OCI-LY1 (cell line): ENCODE data around the gene LRP10.
A peak's percentile ranks its signal among the peaks of the same experiment; 100 is the strongest.
"Not testable (repeated sequence)": the region's sequence is repeated elsewhere in the genome, so short reads cannot be mapped to it uniquely, and the experiment has no call there.

Source experiments
- H2AFZ ChIP-seq: fragments of 200-600 bp; sonication (generic), shearing (Covaris generic); 2 replicates; pipeline ENCODE4 v1.6.0; 2014; ENCODE audit warnings: antibody characterized with exemption, mild to moderate bottlenecking, low read length
- H3F3A ChIP-seq: fragments of 200-600 bp; sonication (generic), shearing (Covaris generic); 2 replicates; pipeline ENCODE4 v1.6.0; 2014; ENCODE audit warnings: mild to moderate bottlenecking, antibody characterized with exemption, low read length, moderate library complexity; ENCODE audit not compliant: insufficient read depth
- H3K27ac ChIP-seq: fragments of 200-600 bp; sonication (generic); 2 replicates; pipeline ENCODE4 v1.5.1; 2014; ENCODE audit warnings: low read length, mixed run types, mild to moderate bottlenecking, low read depth; ENCODE audit not compliant: poor library complexity, severe bottlenecking
- H3K27me3 ChIP-seq: fragments of 200-600 bp; sonication (generic); 2 replicates; pipeline ENCODE4 v1.6.0; 2014; ENCODE audit warnings: antibody characterized with exemption, mild to moderate bottlenecking, low read length, moderate library complexity; ENCODE audit not compliant: insufficient read depth
- H3K36me3 ChIP-seq: fragments of 200-600 bp; sonication (generic); 2 replicates; pipeline ENCODE4 v1.6.1; 2014; ENCODE audit warnings: mild to moderate bottlenecking, antibody characterized with exemption, low read length, moderate library complexity, mixed read lengths; ENCODE audit not compliant: insufficient read depth
- H3K4me1 ChIP-seq: fragments of 200-600 bp; sonication (generic); 2 replicates; pipeline ENCODE4 v1.5.1; 2014; ENCODE audit warnings: mild to moderate bottlenecking, low read length, moderate library complexity; ENCODE audit not compliant: insufficient read depth, severe bottlenecking
- H3K4me2 ChIP-seq: fragments of 200-600 bp; sonication (generic), shearing (Covaris generic); 2 replicates; pipeline ENCODE4 v1.6.1; 2014; ENCODE audit warnings: low read length
- H3K4me3 ChIP-seq: fragments of 200-600 bp; sonication (generic); 2 replicates; pipeline ENCODE4 v1.5.1; 2014; ENCODE audit warnings: low read length, low read depth, mild to moderate bottlenecking, mixed read lengths; ENCODE audit not compliant: poor library complexity, severe bottlenecking
- H3K79me2 ChIP-seq: fragments of 200-600 bp; shearing (Covaris generic); 2 replicates; pipeline ENCODE4 v1.6.1; 2016; ENCODE audit warnings: mixed run types, low read length, mixed read lengths; ENCODE audit not compliant: insufficient read depth
- H3K9ac ChIP-seq: fragments of 200-600 bp; sonication (generic), shearing (Covaris generic); 2 replicates; pipeline ENCODE4 v1.6.1; 2014; ENCODE audit warnings: mild to moderate bottlenecking, low read length, mixed read lengths
- H3K9me2 ChIP-seq: fragments of 200-600 bp; sonication (generic), shearing (Covaris generic); 2 replicates; pipeline ENCODE4 v1.6.1; 2014; ENCODE audit warnings: low read depth, mild to moderate bottlenecking, low read length, mixed read lengths
- H3K9me3 ChIP-seq: fragments of 200-600 bp; shearing (Covaris generic); 2 replicates; pipeline ENCODE4 v1.6.1; 2014; ENCODE audit warnings: low read length, mixed read lengths
- H4K20me1 ChIP-seq: fragments of 200-600 bp; sonication (generic), shearing (Covaris generic); 2 replicates; pipeline ENCODE4 v1.6.0; 2016; ENCODE audit warnings: mild to moderate bottlenecking, low read length; ENCODE audit not compliant: insufficient read depth
- EZH2 ChIP-seq: fragments of 200-600 bp; sonication (generic), shearing (Covaris generic); IDR thresholded peaks from 2 replicates; pipeline ENCODE4 v1.8.0; 2017; ENCODE audit warnings: borderline replicate concordance, mixed run types, mild to moderate bottlenecking, antibody characterized with exemption, low read length, moderate library complexity, mixed read lengths
- TF ChIP-seq, protein P1 (sequence below): fragments of 200-600 bp; sonication (generic), shearing (Covaris generic); IDR thresholded peaks from 2 replicates; pipeline ENCODE4 v1.5.1; 2017; ENCODE audit warnings: mild to moderate bottlenecking, antibody characterized with exemption, low read length, moderate library complexity, mixed read lengths

LRP10 gene

DNA sequence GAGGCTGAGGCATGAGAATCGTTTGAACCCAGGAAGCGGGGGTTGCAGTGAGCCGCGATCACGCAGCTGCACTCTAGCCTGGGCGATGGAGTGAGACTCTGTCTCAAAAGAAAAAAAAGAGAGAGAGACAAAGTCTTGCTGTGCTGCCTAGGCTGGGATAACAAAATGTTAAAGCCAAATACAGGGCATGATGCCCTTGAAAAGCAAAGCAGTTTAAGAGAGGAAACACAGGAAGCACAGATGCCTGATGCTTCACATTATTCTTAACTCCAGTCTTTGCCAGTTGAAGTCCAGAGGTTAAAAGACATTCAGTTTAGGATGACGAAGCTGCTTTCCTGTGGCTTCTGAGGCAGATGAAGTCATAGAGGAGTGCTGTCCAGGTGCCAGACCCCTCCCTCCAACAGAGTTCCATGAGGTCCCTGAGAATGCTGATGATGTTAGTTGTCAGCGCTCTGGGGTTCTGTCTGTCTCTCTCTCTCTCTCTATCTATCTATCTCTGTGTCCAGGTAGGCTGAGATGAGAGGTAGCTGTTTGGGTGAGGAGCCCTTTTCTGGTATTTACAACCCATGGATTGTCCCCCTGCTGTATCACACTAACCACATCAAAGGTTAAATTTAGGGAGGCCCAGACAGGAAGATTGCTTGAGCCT, 46.7 kb upstream of the LRP10 start:
- no peaks in the 10 kb centered on the region for H3K27me3 ChIP-seq
- no peaks in the 10 kb centered on the region; the same call in 1 of the 2 replicates for H3F3A ChIP-seq
- H3K36me3 ChIP-seq: no peaks in the 10 kb centered on the region
- TF ChIP-seq EZH2: no peak
- TF ChIP-seq, protein P1, sequence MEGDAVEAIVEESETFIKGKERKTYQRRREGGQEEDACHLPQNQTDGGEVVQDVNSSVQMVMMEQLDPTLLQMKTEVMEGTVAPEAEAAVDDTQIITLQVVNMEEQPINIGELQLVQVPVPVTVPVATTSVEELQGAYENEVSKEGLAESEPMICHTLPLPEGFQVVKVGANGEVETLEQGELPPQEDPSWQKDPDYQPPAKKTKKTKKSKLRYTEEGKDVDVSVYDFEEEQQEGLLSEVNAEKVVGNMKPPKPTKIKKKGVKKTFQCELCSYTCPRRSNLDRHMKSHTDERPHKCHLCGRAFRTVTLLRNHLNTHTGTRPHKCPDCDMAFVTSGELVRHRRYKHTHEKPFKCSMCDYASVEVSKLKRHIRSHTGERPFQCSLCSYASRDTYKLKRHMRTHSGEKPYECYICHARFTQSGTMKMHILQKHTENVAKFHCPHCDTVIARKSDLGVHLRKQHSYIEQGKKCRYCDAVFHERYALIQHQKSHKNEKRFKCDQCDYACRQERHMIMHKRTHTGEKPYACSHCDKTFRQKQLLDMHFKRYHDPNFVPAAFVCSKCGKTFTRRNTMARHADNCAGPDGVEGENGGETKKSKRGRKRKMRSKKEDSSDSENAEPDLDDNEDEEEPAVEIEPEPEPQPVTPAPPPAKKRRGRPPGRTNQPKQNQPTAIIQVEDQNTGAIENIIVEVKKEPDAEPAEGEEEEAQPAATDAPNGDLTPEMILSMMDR: no peak
- no peaks in the 10 kb centered on the region for H3K79me2 ChIP-seq
- H4K20me1 ChIP-seq: no peaks in the 10 kb centered on the region
- peak overlapping the region; percentile 6 for H3K27ac ChIP-seq
- H3K9me3 ChIP-seq: no peaks in the 10 kb centered on the region
- H3K4me1 ChIP-seq: peaks cover 38% of the 10 kb centered on the region
- no peak overlapping the region for H3K4me3 ChIP-seq
- peak overlapping the region; percentile 44 for H3K4me2 ChIP-seq
- no peak overlapping the region; the same call in 1 of the 2 replicates for H3K9ac ChIP-seq
- peak overlapping the region; percentile 16; the same call in 1 of the 2 replicates for H2AFZ ChIP-seq
- no peaks in the 10 kb centered on the region for H3K9me2 ChIP-seq

DNA sequence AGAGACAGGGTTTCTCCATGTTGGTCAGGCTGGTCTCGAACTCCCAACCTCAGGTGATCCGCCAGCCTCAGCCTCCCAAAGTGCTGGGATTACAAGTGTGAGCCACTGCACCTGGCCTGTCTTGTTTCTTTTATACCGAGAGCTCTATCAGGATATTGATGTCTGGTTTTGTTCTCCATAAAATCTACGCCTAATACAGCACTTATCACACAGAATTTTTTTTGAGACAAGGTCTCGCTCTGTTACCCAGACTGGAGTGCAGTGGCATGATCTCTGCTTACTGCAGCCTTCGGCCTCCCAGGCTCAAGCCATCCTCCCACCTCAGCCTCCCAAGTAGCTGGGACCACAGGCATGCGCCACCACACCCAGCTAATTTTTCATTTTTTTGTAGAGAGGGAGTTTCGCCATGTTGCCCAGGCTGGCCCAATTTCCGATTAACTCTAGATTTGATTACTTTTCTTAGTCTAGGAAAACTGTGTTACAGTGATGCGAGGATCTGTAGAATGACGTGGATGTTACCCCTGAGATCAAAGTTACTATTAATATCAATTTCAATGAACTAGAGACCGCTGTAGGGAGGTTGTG, 42.4 kb upstream of the LRP10 start:
- peaks cover 23% of the 10 kb centered on the region for H3K36me3 ChIP-seq
- peak overlapping the region; percentile 52 for H3K27ac ChIP-seq
- peak overlapping the region; percentile 89 for H3K4me2 ChIP-seq
- not testable (repeated sequence) for H3K9me3 ChIP-seq, H4K20me1 ChIP-seq, H3K27me3 ChIP-seq, H3F3A ChIP-seq, H3K79me2 ChIP-seq, H3K9me2 ChIP-seq
- H3K4me1 ChIP-seq: peaks cover 25% of the 10 kb centered on the region
- H3K9ac ChIP-seq: peak overlapping the region; percentile 77
- H3K4me3 ChIP-seq: peak overlapping the region; percentile 72
- peak overlapping the region; percentile 21 for H2AFZ ChIP-seq

DNA sequence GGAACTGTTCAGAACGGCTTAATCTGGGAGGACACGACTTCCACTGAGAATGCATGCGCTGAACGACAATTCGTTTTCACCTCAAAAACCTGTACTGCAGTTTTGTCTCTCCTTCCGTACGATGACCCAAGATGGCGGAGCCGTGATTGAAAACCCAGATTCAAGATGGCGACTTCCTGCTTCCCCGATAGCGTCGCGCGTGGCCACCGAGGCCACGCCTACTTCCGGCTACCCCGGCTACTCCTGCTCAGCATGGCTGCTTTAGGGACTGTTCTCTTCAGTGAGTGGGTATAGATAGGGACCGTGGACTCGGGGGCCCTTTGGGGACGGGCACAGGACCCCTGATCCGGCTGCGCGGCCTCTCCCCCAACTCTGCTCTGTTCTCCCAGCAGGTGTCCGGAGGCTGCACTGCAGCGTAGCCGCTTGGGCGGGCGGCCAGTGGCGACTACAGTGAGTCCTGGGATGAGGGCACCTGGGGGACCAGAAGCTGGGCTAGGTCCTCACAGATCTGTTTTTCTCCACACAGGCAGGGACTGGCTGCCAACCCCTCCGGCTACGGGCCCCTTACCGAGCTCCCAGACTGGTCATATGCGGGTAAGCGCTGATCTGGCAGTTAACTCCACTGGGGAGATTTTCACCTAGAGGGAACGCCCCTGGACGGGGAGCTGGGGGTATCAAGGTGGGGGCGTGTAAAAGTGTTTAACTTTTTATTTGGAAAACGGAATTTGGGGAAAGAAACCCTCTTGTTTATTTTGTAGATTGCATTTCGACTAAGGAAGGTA, 41.7 kb upstream of the LRP10 start, which contains the start of gene MRPL52:
Gene MRPL52, plus strand, starts transcription at position 227 of the 782 bp plus-strand sequence. Its CDS starts 26 bp downstream, at position 253.
- Histone ChIP-seq H3K36me3 (peaks cover 30% of the 10 kb centered on the region), H3K79me2 (peaks cover 7% of the 10 kb centered on the region), H3K9me2 (no peaks in the 10 kb centered on the region), H3K4me3 (peak within 1 kb of the TSS; percentile 72), H3K27ac (peak within 1 kb of the TSS; percentile 52), H3K27me3 (no peaks in the 10 kb centered on the region), H3K9me3 (no peaks in the 10 kb centered on the region), H3K9ac (peak within 1 kb of the TSS; percentile 77), H2AFZ (peak within 1 kb of the TSS; percentile 21), H3K4me1 (peaks cover 18% of the 10 kb centered on the region), H3K4me2 (peak within 1 kb of the TSS; percentile 89), H3F3A (no peaks in the 10 kb centered on the region; the same call in 1 of the 2 replicates), H4K20me1 (no peaks in the 10 kb centered on the region)
- TF ChIP-seq, protein P1: no peak
- TF ChIP-seq EZH2: no peak
